SK-N-SH (cell line): ENCODE data around the gene PHF8. TPM values are rescaled to one million over a fixed set of nuclear protein-coding genes. Genes with fewer than 3 reads are reported as not detected.

Experiments used
- CTCF ChIA-PET: fragments of 300-600, 350-600 bp; formaldehyde crosslinking; extraction: SDS; loops from one replicate; lab custom pipeline; 2021; lab: Yijun Ruan, JAX
- POLR2A ChIA-PET: fragments of 350-600 bp; sonication (Branson Sonifier 250); formaldehyde crosslinking; extraction: SDS; loops from one replicate; lab custom pipeline; 2020; ENCODE audit warnings: antibody characterized with exemption, inconsistent platforms; lab: Yijun Ruan, JAX
- DNase-seq: peaks from one replicate; pipeline ENCODE4 v3.0.0; 2012
- H2AFZ ChIP-seq: fragments of 200-600 bp; sonication (generic); 2 replicates; pipeline ENCODE4 v1.8.1; 2016; ENCODE audit warnings: antibody characterized with exemption, mild to moderate bottlenecking, low read depth
- H3F3A ChIP-seq: fragments of 200-600 bp; sonication (generic); replicated peaks from 2 replicates; pipeline ENCODE3; 2016; ENCODE audit warnings: antibody characterized with exemption, mild to moderate bottlenecking; ENCODE audit not compliant: insufficient read depth
- H3K27ac ChIP-seq, 2 experiments: fragments of 200-500 bp in 1 of 2; fragments of 200-600 bp in 1 of 2; sonication (Bioruptor generic) in 1 of 2; sonication (generic), shearing (Covaris generic) in 1 of 2; 2 replicates each; pipeline versions ENCODE4 v1.5.1 to v1.6.1; 2014 to 2016; ENCODE audit warnings: low read depth in 2 of 2, inconsistent platforms in 1 of 2, low read length in 1 of 2, mild to moderate bottlenecking in 1 of 2, mixed read lengths in 1 of 2
- H3K27me3 ChIP-seq: fragments of 200-600 bp; sonication (generic), shearing (Covaris generic); 2 replicates; pipeline ENCODE4 v1.6.1; 2016; ENCODE audit warnings: mixed run types; ENCODE audit not compliant: insufficient read depth
- H3K36me3 ChIP-seq, 2 experiments: fragments of 200-500 bp in 1 of 2; fragments of 200-600 bp in 1 of 2; sonication (Bioruptor generic) in 1 of 2; sonication (generic) in 1 of 2; replicated peaks in 1 of 2; 2 replicates each; pipeline versions ENCODE3 to v1.5.1; 2014 to 2016; ENCODE audit warnings: low read length in 1 of 2, mild to moderate bottlenecking in 1 of 2; ENCODE audit not compliant: insufficient read depth in 2 of 2, control insufficient read depth in 1 of 2
- H3K4me1 ChIP-seq, 2 experiments: fragments of 200-500 bp in 1 of 2; fragments of 200-600 bp in 1 of 2; sonication (Bioruptor generic) in 1 of 2; sonication (generic), shearing (Covaris generic) in 1 of 2; 2 replicates each; pipeline versions ENCODE4 v1.5.1 to v1.6.1; 2014 to 2016; ENCODE audit warnings: low read depth in 1 of 2, low read length in 1 of 2, mixed run types in 1 of 2; ENCODE audit not compliant: insufficient read depth in 2 of 2, control insufficient read depth in 1 of 2
- H3K4me2 ChIP-seq: fragments of 200-600 bp; sonication (generic), shearing (Covaris generic); 2 replicates; pipeline ENCODE4 v1.6.1; 2017; ENCODE audit warnings: mixed run types
- H3K4me3 ChIP-seq, 2 experiments: fragments of 200-500 bp in 1 of 2; fragments of 200-600 bp in 1 of 2; sonication (Bioruptor generic) in 1 of 2; sonication (generic), shearing (Covaris generic) in 1 of 2; 2 replicates each; pipeline versions ENCODE4 v1.5.1 to v1.8.1; 2014 to 2016; ENCODE audit warnings: low read depth in 2 of 2, inconsistent platforms in 1 of 2, low read length in 1 of 2, mild to moderate bottlenecking in 1 of 2, mixed read lengths in 1 of 2, moderate library complexity in 1 of 2
- H3K79me2 ChIP-seq: fragments of 200-600 bp; sonication (generic); 2 replicates; pipeline ENCODE4 v1.8.1; 2017; ENCODE audit warnings: mild to moderate bottlenecking; ENCODE audit not compliant: insufficient read depth
- H3K9ac ChIP-seq: fragments of 200-600 bp; sonication (generic); 2 replicates; pipeline ENCODE4 v1.6.1; 2017; ENCODE audit warnings: mixed run types
- H3K9me2 ChIP-seq: fragments of 200-600 bp; sonication (generic); 2 replicates; pipeline ENCODE4 v1.6.1; 2017; ENCODE audit warnings: mixed run types
- H3K9me3 ChIP-seq: fragments of 200-600 bp; sonication (generic); 2 replicates; pipeline ENCODE4 v1.6.1; 2017; ENCODE audit warnings: mixed run types, mild to moderate bottlenecking, moderate library complexity
- H4K20me1 ChIP-seq: fragments of 200-600 bp; sonication (generic); 2 replicates; pipeline ENCODE4 v1.6.1; 2017; ENCODE audit warnings: mild to moderate bottlenecking, mixed run types; ENCODE audit not compliant: insufficient read depth
- CTCF ChIP-seq: fragments of 200-600 bp; sonication (generic); IDR thresholded peaks from 2 replicates; pipeline ENCODE4 v1.6.1; 2017; ENCODE audit warnings: antibody characterized with exemption, mild to moderate bottlenecking, moderate library complexity
- ELF1 ChIP-seq: IDR thresholded peaks from 2 replicates; pipeline ENCODE4 v1.4.0; 2012
- EZH2phosphoT487 ChIP-seq: fragments of 200-600 bp; sonication (generic); IDR thresholded peaks from 2 replicates; pipeline ENCODE4 v1.6.1; 2017; ENCODE audit warnings: low read depth, mixed run types, mild to moderate bottlenecking, antibody characterized with exemption, moderate library complexity, borderline replicate concordance
- GABPA ChIP-seq: IDR thresholded peaks from 2 replicates; pipeline ENCODE4 v1.4.0; 2012; ENCODE audit warnings: low read depth, mild to moderate bottlenecking
- JUND ChIP-seq: IDR thresholded peaks from 2 replicates; pipeline ENCODE4 v1.4.0; 2012
- MXI1 ChIP-seq: IDR thresholded peaks from 2 replicates; pipeline ENCODE4 v1.6.1; 2012; ENCODE audit warnings: mild to moderate bottlenecking, low read depth, low read length, improper control_type of control experiment
- RAD21 ChIP-seq: IDR thresholded peaks from 2 replicates; pipeline ENCODE4 v1.6.1; 2012; ENCODE audit warnings: mild to moderate bottlenecking, low read length
- SMC3 ChIP-seq: IDR thresholded peaks from 2 replicates; pipeline ENCODE4 v1.6.1; 2012; ENCODE audit warnings: low read depth, low read length, improper control_type of control experiment
- TAF1 ChIP-seq: IDR thresholded peaks from 2 replicates; pipeline ENCODE4 v1.6.1; 2012; ENCODE audit warnings: low read depth, mild to moderate bottlenecking, low read length, moderate library complexity, borderline replicate concordance
- TCF12 ChIP-seq: IDR thresholded peaks from 2 replicates; pipeline ENCODE4 v1.4.0; 2012
- USF2 ChIP-seq: fragments of 150-350 bp; IDR thresholded peaks from 2 replicates; pipeline ENCODE4 v1.6.1; 2017; ENCODE audit warnings: antibody characterized with exemption, low read length, low read depth, borderline replicate concordance
- YY1 ChIP-seq: IDR thresholded peaks from 2 replicates; pipeline ENCODE4 v1.4.0; 2012; ENCODE audit warnings: low read depth, mild to moderate bottlenecking
- ZBTB33 ChIP-seq: IDR thresholded peaks from 2 replicates; pipeline ENCODE4 v1.4.0; 2012; ENCODE audit warnings: low read depth, borderline replicate concordance
- WGBS: methylation state at CpG from one replicate; pipeline ENCODE4 v1.1.6; 2017; ENCODE audit warnings: low lambda C conversion rate; 5-methylcytosine and 5-hydroxymethylcytosine counted together
- polyA plus RNA-seq, 3 experiments: library from polyadenylated mRNA; depleted of rRNA; stranded (reverse); fragments of >200 nt; gene quantifications; 2 replicates each; pipeline ENCODE4 v1.2.3, GENCODE V29; 2012

PHF8 gene
- polyA plus RNA-seq, 1 of the 3 experiments (the other 2 are of a cell fraction), result 7.8 TPM

- TF ChIP-seq USF2 (no peak), GABPA (no peak), MXI1 (no peak), YY1 (no peak)
- TF ChIP-seq, all 33 proteins: peak for 0
These were observed 19.9 kb downstream of the PHF8 start (continued) for GRCh38 chrX:54024350-54024749.

GRCh38 chrX:54012830-54013500, 31.3 kb downstream of the PHF8 start:
- Histone ChIP-seq H3K4me2 (no peak overlapping the region), H3K36me3 (peaks cover 8 to 11% of the 10 kb centered on the region in 2 experiments), H3K9ac (no peak overlapping the region), H3K4me3 (no peak overlapping the region; a peak in 1 of 4 replicates), H3F3A (no peaks in the 10 kb centered on the region), H3K79me2 (no peaks in the 10 kb centered on the region), H2AFZ (no peak overlapping the region), H3K4me1 (no peaks in the 10 kb centered on the region), H3K9me3 (no peaks in the 10 kb centered on the region), H3K27me3 (no peaks in the 10 kb centered on the region), H3K27ac (no peak overlapping the region), H3K9me2 (no peaks in the 10 kb centered on the region), H4K20me1 (no peaks in the 10 kb centered on the region)
- 54% methylated on average over 1 of the region's 1 CpG for WGBS
- no peak for DNase-seq
- CTCF ChIA-PET, result no interaction called here
- POLR2A ChIA-PET, result no interaction called here
- TF ChIP-seq RAD21 (no peak), TAF1 (no peak), TCF12 (no peak), ELF1 (no peak), JUND (no peak), SMC3 (no peak), GABPA (no peak), ZBTB33 (no peak), CTCF (no peak), EZH2phosphoT487 (no peak)
